Aorta (tissue), 5 donors: ENCODE measurements around the gene OR7G2. TPM values are rescaled to one million over a fixed set of nuclear protein-coding genes. Genes with fewer than 3 reads are reported as not detected.
"Not testable (repeated sequence)": the region's sequence is repeated elsewhere in the genome, so short reads cannot be mapped to it uniquely, and the experiment has no call there.

Experiments used
- ATAC-seq: fragments of 200-7000 bp; cut with Tn5 transposase; one replicate; pipeline ENCODE4 v1.9.1; 2022; ENCODE audit warnings: moderate library complexity; ENCODE audit not compliant: low FRiP score
- DNase-seq, 2 donors: peaks; one replicate each; pipeline ENCODE4 v3.0.0-alpha.2; 2020
- H3K27ac ChIP-seq, 2 donors: one replicate each; pipeline ENCODE4 v1.5.1; 2013; ENCODE audit warnings: low read length in 2 of 2, mild to moderate bottlenecking in 2 of 2, moderate library complexity in 2 of 2, control low read depth in 1 of 2, inconsistent platforms in 1 of 2, low read depth in 1 of 2
- H3K27me3 ChIP-seq, 2 donors: one replicate each; pipeline ENCODE4 v1.6.1; 2013; ENCODE audit warnings: control low read depth in 1 of 2, low read length in 1 of 2, mild to moderate bottlenecking in 1 of 2, moderate library complexity in 1 of 2; ENCODE audit not compliant: insufficient read depth in 2 of 2, control insufficient read depth in 1 of 2
- H3K36me3 ChIP-seq, 2 donors: one replicate each; pipeline ENCODE4 v1.6.1; 2013; ENCODE audit warnings: control low read depth in 1 of 2, low read length in 1 of 2, mild to moderate bottlenecking in 1 of 2; ENCODE audit not compliant: insufficient read depth in 2 of 2, control insufficient read depth in 1 of 2
- H3K4me1 ChIP-seq, 2 donors: one replicate each; pipeline ENCODE4 v1.6.1; 2013; ENCODE audit warnings: low read length in 2 of 2, control low read depth in 1 of 2, mild to moderate bottlenecking in 1 of 2, moderate library complexity in 1 of 2; ENCODE audit not compliant: insufficient read depth in 2 of 2, control insufficient read depth in 1 of 2
- H3K4me3 ChIP-seq, 2 donors: one replicate each; pipeline ENCODE4 v1.5.1; 2013; ENCODE audit warnings: low read length in 2 of 2, control low read depth in 1 of 2, mild to moderate bottlenecking in 1 of 2
- H3K9me3 ChIP-seq: one replicate; pipeline ENCODE4 v1.6.1; 2013; ENCODE audit warnings: mild to moderate bottlenecking, low read length; ENCODE audit not compliant: control insufficient read depth
- WGBS, 2 donors: extraction: QIAGEN DNeasy Blood & Tissue Kit; methylation state at CpG; one replicate each; pipeline ENCODE4 v1.1.7; 2013; 5-methylcytosine and 5-hydroxymethylcytosine counted together
- intact Hi-C, 2 donors: fragments of 100-400 bp; cut with DNase I; formaldehyde crosslinking; loops; one replicate each; pipeline versions ENCODE4 v1.14.2 to v1.15.0; 2022
- polyA plus RNA-seq, 2 donors: library from polyadenylated mRNA; stranded (reverse); fragments of 200-250 nt; gene quantifications; one replicate each; pipeline ENCODE4 v1.2.3, GENCODE V29; 2013
- total RNA-seq, 2 donors: library from RNA; stranded (reverse); fragmentation: NEBNext Ultra II Directional; extraction: Animal tissue kit (Norgen Biotek cat#: 25700); gene quantifications; one replicate each; pipeline ENCODE4 v1.2.1, GENCODE V29; 2021
- donor health status: healthy with polysubstance abuse.
- donor health status: Bipolar disorder and iron deficiency.
- donor health status: DM: no; HTN: no; CAD: no.
- donor health status: DM: no; HTN: no; CAD: no.
- donor health status: DM: yes; HTN: yes; CAD: no.

Gene OR7G2
- total and polyA plus RNA-seq, 4 donors: not detected

GRCh38 chr19:9061879-9062278 lies 45.4 kb downstream of the OR7G2 start:
- DNase-seq: no peak
- H3K27me3 ChIP-seq: no peaks in the 10 kb centered on the region
- no peaks in the 10 kb centered on the region for H3K4me1 ChIP-seq
- no peak overlapping the region for H3K4me3 ChIP-seq
- intact Hi-C loops: no loop called here
- ATAC-seq: no peak
- H3K36me3 ChIP-seq: no peaks in the 10 kb centered on the region
- H3K9me3 ChIP-seq: no peaks in the 10 kb centered on the region
- 83 to 87% methylated on average over 8 of the region's 8 CpGs for WGBS, 2 donors
- no peak overlapping the region for H3K27ac ChIP-seq

- intact Hi-C loops: no loop called here
- WGBS, 2 donors: 48 to 49% methylated on average over 17 of the region's 17 CpGs
- no peaks in the 10 kb centered on the region for H3K36me3 ChIP-seq
- H3K9me3 ChIP-seq: no peaks in the 10 kb centered on the region
- DNase-seq (no peak), ATAC-seq (no peak)
- no peak overlapping the region for H3K4me3 ChIP-seq
- no peaks in the 10 kb centered on the region for H3K27me3 ChIP-seq
- H3K27ac ChIP-seq: no peak overlapping the region
- H3K4me1 ChIP-seq: no peaks in the 10 kb centered on the region
Measured at GRCh38 chr19:9060564-9061340, 46.5 kb downstream of the OR7G2 start.

- no peak for DNase-seq
- no peak for ATAC-seq
- Histone ChIP-seq H3K4me1 (no peaks in the 10 kb centered on the region), H3K36me3 (no peaks in the 10 kb centered on the region), H3K27ac (no peak overlapping the region), H3K4me3 (no peak overlapping the region), H3K27me3 (no peaks in the 10 kb centered on the region), H3K9me3 (no peaks in the 10 kb centered on the region)
- 45 to 47% methylated on average over 12 of the region's 12 CpGs for WGBS, 2 donors
- intact Hi-C loops: no loop called here
Measured at GRCh38 chr19:9058905-9059667, 48.2 kb downstream of the OR7G2 start.

- 81 to 82% methylated on average over 4 of the region's 4 CpGs for WGBS, 2 donors
- H3K4me3 ChIP-seq: no peak overlapping the region
- DNase-seq: no peak
- H3K9me3 ChIP-seq: no peaks in the 10 kb centered on the region
- no peak for ATAC-seq
- no peaks in the 10 kb centered on the region for H3K27me3 ChIP-seq
- H3K4me1 ChIP-seq: no peaks in the 10 kb centered on the region
- intact Hi-C loops: no loop called here
- H3K36me3 ChIP-seq: no peaks in the 10 kb centered on the region
- no peak overlapping the region for H3K27ac ChIP-seq
Measured at GRCh38 chr19:9057505-9058258, 49.6 kb downstream of the OR7G2 start.

- H3K4me1 ChIP-seq, H3K27me3 ChIP-seq, H3K4me3 ChIP-seq, intact Hi-C loops, H3K27ac ChIP-seq, H3K9me3 ChIP-seq, ATAC-seq, H3K36me3 ChIP-seq, DNase-seq: not testable (repeated sequence)
- 91 to 95% methylated on average over 9 of the region's 9 CpGs for WGBS, 2 donors
Measured at GRCh38 chr19:9056131-9056530, 51.1 kb downstream of the OR7G2 start.

- Histone ChIP-seq H3K27me3 (no peaks in the 10 kb centered on the region), H3K4me3 (no peak overlapping the region), H3K36me3 (no peaks in the 10 kb centered on the region), H3K9me3 (no peaks in the 10 kb centered on the region), H3K27ac (no peak overlapping the region), H3K4me1 (no peaks in the 10 kb centered on the region)
- 30% methylated on average over 8 of the region's 8 CpGs for WGBS, 2 donors
- DNase-seq (no peak), ATAC-seq (no peak)
- intact Hi-C loops: no loop called here
Measured at GRCh38 chr19:9054765-9055164, 52.5 kb downstream of the OR7G2 start.

- Histone ChIP-seq H3K27ac (no peak overlapping the region), H3K9me3 (no peaks in the 10 kb centered on the region), H3K4me1 (no peaks in the 10 kb centered on the region), H3K4me3 (no peak overlapping the region), H3K36me3 (no peaks in the 10 kb centered on the region), H3K27me3 (no peaks in the 10 kb centered on the region)
- intact Hi-C loops: no loop called here
- no peak for DNase-seq
- no peak for ATAC-seq
- 81% methylated on average over 8 of the region's 8 CpGs for WGBS, 2 donors
Measured at GRCh38 chr19:9054207-9054606, 53.1 kb downstream of the OR7G2 start.

- intact Hi-C loops, DNase-seq, H3K9me3 ChIP-seq, H3K27ac ChIP-seq, H3K4me3 ChIP-seq, H3K4me1 ChIP-seq, H3K36me3 ChIP-seq, H3K27me3 ChIP-seq, ATAC-seq: not testable (repeated sequence)
- WGBS, 2 donors: 94 to 95% methylated on average over 6 of the region's 6 CpGs
Measured at GRCh38 chr19:9053674-9054073, 53.6 kb downstream of the OR7G2 start.
